GM12872 (cell line): Measurements from ENCODE around the gene CTNNA3.

Source experiments
- TF ChIP-seq, protein P1 (sequence below): IDR thresholded peaks from 3 replicates; pipeline ENCODE4 v1.5.1; 2011; ENCODE audit warnings: low read depth, mild to moderate bottlenecking, low read length, moderate library complexity; ENCODE audit not compliant: insufficient read depth

Gene CTNNA3

DNA sequence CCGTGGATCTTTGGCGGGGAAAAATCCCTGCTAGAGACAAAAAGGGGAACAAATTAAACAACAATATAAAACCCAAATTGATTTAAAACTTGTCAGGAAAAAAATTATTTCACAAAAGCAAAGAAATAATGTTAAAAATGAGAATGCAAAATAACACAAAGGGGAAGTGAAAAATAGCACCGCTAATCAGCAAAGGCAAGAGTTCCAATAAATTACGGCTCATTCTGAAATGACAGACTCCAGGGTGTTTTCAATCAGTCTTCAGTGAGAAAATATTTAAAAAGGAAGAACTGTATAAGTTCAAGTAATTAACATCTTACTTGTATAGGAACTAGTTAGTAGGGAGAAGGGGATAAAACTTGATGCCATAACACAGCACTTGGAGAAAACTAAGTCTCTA lies 433.3 kb downstream of the CTNNA3 start:
- TF ChIP-seq, protein P1, sequence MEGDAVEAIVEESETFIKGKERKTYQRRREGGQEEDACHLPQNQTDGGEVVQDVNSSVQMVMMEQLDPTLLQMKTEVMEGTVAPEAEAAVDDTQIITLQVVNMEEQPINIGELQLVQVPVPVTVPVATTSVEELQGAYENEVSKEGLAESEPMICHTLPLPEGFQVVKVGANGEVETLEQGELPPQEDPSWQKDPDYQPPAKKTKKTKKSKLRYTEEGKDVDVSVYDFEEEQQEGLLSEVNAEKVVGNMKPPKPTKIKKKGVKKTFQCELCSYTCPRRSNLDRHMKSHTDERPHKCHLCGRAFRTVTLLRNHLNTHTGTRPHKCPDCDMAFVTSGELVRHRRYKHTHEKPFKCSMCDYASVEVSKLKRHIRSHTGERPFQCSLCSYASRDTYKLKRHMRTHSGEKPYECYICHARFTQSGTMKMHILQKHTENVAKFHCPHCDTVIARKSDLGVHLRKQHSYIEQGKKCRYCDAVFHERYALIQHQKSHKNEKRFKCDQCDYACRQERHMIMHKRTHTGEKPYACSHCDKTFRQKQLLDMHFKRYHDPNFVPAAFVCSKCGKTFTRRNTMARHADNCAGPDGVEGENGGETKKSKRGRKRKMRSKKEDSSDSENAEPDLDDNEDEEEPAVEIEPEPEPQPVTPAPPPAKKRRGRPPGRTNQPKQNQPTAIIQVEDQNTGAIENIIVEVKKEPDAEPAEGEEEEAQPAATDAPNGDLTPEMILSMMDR, result no peak

GRCh38 chr10:67261300-67261797 lies 434.6 kb downstream of the CTNNA3 start:
- TF ChIP-seq, protein P1, result no peak

DNA sequence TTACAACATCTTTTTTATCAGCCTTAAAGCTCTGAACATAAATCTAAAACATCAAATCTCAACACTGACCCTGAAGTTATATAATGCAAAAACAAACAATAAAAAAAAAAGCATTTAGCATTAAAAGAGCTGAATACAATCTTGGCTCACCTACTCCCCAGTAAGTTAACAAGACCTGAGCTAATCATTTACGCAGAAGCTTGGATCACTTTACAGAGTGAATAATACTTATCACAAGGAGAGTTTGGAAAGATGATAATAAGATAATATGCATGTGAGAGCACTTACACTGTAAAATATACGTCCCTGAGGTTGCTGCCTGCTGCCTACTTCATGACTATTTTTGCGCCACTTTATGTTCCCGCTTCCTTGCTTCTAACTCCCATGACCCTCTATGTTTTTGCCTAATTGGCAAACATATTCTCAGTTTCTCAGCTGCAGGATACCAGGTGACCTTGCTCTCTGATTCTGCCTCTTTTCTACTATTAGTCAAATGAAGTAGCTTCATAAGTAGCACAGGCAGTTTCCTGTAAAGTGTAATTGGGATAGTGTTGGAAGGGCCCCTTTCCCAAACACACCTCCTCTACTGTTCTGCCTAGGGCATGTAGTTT lies 436.6 kb downstream of the CTNNA3 start:
- TF ChIP-seq, protein P1, result no peak

GRCh38 chr10:67257427-67258144 lies 438.4 kb downstream of the CTNNA3 start:
- TF ChIP-seq, protein P1, result no peak

DNA sequence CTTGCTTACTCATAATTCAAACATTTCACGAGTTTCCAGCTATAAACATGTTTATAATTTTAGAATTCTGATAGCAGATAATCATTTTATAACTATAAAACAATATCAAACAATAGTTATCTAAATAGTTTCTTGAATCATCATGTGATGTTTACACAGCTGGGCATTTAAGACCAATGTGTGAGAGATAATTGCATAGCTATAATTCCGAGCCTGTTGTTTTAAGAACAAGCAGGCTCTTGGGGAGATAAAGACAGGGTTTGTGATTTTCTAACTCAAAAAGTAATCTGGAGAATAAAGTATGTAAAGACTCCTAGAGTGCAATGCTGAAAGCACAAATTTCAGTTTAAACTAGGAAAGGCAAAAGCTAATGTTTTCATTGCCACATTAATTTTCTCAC lies 439.0 kb downstream of the CTNNA3 start:
- TF ChIP-seq, protein P1, result no peak

DNA sequence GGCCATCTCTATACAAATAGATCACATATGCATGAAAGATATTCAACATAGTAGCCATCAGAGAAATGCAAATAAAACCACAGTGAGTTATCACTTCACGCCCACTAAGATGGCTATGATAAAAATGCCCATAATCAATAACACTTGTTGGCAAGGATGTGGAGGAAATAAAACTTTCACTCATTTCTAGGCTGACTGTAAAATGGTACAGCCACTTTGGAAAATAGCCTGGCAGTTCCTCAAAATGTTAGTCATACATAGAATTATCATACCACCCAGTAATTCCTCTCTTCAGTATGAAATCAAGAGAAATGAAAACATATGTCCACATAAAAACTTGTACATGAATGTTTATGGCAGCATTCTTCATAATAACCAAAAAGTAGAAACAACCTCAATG lies 445.3 kb downstream of the CTNNA3 start:
- TF ChIP-seq, protein P1, result no peak

DNA sequence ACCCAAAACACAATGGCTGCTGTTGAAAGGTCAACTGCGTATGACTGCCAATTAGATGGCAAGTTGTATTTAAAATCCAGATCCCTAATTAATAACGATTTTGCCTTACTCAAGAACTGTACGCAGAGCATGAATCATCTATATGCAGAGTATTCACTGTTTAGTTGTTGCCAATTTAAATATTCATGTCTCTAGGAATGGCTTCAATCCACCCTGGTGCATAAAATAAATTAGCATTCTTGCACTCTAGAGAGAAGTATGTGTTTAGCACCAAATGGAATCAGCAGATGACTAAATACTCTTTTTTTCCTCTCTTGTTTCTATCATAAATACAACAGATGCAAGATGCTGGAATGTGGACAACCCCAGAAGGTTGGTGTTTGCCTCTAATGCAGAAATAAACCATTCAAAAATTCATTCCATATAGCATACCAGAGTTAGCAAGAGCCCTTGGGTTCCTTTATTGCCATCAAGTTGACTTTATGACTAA lies 449.9 kb downstream of the CTNNA3 start:
- TF ChIP-seq, protein P1, result no peak
